ENCODE measurements around the gene KPNA1. TPM values are rescaled to one million over a fixed set of nuclear protein-coding genes. Genes with fewer than 3 reads are reported as not detected.

KPNA1 gene
- total RNA-seq (10 to 100 TPM; 54.2 to 71.4 TPM), polyA plus RNA-seq (ENCODE audit: insufficient read length in 6 of 6) (10 to 100 TPM; 39.6 to 52.4 (median 42.5) TPM)
- long read RNA-seq, donor 1, full-length matches to known transcripts, result 6 of 23 reads
- long read RNA-seq, donor 1, partial matches to known transcripts, result 17 of 23 reads
- long read RNA-seq, donor 1, other reads (novel, unspliced or antisense), result 0 of 23 reads
- long read RNA-seq, donor 2, full-length matches to known transcripts, result 7 of 24 reads
- long read RNA-seq, donor 2, partial matches to known transcripts, result 17 of 24 reads
- long read RNA-seq, donor 2, other reads (novel, unspliced or antisense), result 0 of 24 reads
- long read RNA-seq, donor 3, full-length matches to known transcripts, result 2 of 2 reads
- long read RNA-seq, donor 3, partial matches to known transcripts, result 0 of 2 reads
- long read RNA-seq, donor 3, other reads (novel, unspliced or antisense), result 0 of 2 reads
- long read RNA-seq, donor 4, full-length matches to known transcripts, result 2 of 6 reads
- long read RNA-seq, donor 4, partial matches to known transcripts, result 3 of 6 reads
- long read RNA-seq, donor 4, other reads (novel, unspliced or antisense), result 1 of 6 reads
- long read RNA-seq, donor 5, full-length matches to known transcripts, result 5 of 5 reads
- long read RNA-seq, donor 5, partial matches to known transcripts, result 0 of 5 reads
- long read RNA-seq, donor 5, other reads (novel, unspliced or antisense), result 0 of 5 reads
- long read RNA-seq, donor 6, full-length matches to known transcripts, result 4 of 4 reads
- long read RNA-seq, donor 6, partial matches to known transcripts, result 0 of 4 reads
- long read RNA-seq, donor 6, other reads (novel, unspliced or antisense), result 0 of 4 reads
- long read RNA-seq, donor 7, full-length matches to known transcripts, result 3 of 8 reads
- long read RNA-seq, donor 7, partial matches to known transcripts, result 5 of 8 reads
- long read RNA-seq, donor 7, other reads (novel, unspliced or antisense), result 0 of 8 reads
- long read RNA-seq, donor 8, full-length matches to known transcripts, result 5 of 11 reads
- long read RNA-seq, donor 8, partial matches to known transcripts, result 6 of 11 reads
- long read RNA-seq, donor 8, other reads (novel, unspliced or antisense), result 0 of 11 reads
- long read RNA-seq, donor 9, result 0 reads
- long read RNA-seq, donor 10, full-length matches to known transcripts, result 1 of 4 reads
- long read RNA-seq, donor 10, partial matches to known transcripts, result 3 of 4 reads
- long read RNA-seq, donor 10, other reads (novel, unspliced or antisense), result 0 of 4 reads
- long read RNA-seq, donor 11, full-length matches to known transcripts, result 10 of 18 reads
- long read RNA-seq, donor 11, partial matches to known transcripts, result 8 of 18 reads
- long read RNA-seq, donor 11, other reads (novel, unspliced or antisense), result 0 of 18 reads
- long read RNA-seq, donor 12, full-length matches to known transcripts, result 5 of 5 reads
- long read RNA-seq, donor 12, partial matches to known transcripts, result 0 of 5 reads
- long read RNA-seq, donor 12, other reads (novel, unspliced or antisense), result 0 of 5 reads

DNA sequence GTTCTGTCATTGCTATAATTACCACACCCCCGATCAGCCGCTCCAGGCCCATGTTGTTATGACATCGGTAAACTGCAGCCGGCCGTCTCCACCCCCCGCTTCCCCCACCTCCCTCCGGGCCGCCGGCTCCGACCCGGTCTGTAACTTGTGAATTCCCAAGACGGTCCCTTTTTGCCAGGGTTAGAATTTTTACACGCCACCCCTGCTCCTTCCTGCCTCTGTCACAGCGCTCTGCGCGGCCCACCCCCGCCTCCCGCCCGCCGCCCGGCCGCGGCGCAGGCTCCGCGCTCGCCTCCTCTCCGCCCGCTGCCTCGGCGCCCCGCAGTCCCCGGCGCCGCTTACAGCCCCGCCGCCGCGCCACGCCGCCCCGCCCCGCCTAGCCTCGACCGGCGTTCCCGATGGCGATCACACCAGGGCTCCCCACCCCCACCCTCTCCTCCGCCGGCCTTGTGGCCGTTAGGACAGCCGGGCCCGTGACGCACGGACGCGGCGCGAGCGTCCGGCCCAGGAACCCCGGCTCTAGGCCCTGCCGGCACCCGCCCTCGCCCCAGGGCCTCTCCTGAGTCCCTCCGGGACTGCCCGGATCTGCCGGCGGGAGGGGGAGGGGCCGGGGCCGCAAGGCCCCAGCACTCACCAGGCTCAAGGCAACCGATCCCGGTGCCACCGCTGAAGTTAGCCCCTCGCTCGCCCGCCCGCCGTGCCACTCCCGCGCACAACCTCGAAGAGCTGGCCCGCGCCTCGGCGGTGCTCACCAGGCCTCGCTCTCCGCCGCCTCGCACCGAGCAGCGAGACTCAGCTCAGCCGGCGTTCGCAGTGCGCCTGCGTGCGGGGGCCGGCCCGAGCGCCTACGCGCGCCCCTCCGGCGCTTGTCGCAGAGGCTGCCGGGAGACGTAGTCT is at the start of gene KPNA1:
TSS of gene KPNA1 (minus strand) at position 817 of the 897 bp plus-strand sequence. CDS start 18,374 bp downstream, outside the sequence.
- TF ChIP-seq, protein P1, sequence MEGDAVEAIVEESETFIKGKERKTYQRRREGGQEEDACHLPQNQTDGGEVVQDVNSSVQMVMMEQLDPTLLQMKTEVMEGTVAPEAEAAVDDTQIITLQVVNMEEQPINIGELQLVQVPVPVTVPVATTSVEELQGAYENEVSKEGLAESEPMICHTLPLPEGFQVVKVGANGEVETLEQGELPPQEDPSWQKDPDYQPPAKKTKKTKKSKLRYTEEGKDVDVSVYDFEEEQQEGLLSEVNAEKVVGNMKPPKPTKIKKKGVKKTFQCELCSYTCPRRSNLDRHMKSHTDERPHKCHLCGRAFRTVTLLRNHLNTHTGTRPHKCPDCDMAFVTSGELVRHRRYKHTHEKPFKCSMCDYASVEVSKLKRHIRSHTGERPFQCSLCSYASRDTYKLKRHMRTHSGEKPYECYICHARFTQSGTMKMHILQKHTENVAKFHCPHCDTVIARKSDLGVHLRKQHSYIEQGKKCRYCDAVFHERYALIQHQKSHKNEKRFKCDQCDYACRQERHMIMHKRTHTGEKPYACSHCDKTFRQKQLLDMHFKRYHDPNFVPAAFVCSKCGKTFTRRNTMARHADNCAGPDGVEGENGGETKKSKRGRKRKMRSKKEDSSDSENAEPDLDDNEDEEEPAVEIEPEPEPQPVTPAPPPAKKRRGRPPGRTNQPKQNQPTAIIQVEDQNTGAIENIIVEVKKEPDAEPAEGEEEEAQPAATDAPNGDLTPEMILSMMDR (IDR thresholded peaks at IDR 0.05), result no peak
- peak within 1 kb of the TSS; percentile 78 to 83 for H3K4me3 ChIP-seq
- no peaks in the 10 kb centered on the region for H3K36me3 ChIP-seq
- H3K4me1 ChIP-seq, result peaks cover 11 to 46% of the 10 kb centered on the region in 2 donors
- H3K27ac ChIP-seq, result peak within 1 kb of the TSS; percentile 95 to 97
- no peaks in the 10 kb centered on the region for H3K27me3 ChIP-seq
- DNase-seq (peak; percentile 90 to 96 (median 92)), ATAC-seq (peak; percentile 98)
- H3K9me3 ChIP-seq, result no peaks in the 10 kb centered on the region
- intact Hi-C loops (cut with DNase I), result no loop called here

DNA sequence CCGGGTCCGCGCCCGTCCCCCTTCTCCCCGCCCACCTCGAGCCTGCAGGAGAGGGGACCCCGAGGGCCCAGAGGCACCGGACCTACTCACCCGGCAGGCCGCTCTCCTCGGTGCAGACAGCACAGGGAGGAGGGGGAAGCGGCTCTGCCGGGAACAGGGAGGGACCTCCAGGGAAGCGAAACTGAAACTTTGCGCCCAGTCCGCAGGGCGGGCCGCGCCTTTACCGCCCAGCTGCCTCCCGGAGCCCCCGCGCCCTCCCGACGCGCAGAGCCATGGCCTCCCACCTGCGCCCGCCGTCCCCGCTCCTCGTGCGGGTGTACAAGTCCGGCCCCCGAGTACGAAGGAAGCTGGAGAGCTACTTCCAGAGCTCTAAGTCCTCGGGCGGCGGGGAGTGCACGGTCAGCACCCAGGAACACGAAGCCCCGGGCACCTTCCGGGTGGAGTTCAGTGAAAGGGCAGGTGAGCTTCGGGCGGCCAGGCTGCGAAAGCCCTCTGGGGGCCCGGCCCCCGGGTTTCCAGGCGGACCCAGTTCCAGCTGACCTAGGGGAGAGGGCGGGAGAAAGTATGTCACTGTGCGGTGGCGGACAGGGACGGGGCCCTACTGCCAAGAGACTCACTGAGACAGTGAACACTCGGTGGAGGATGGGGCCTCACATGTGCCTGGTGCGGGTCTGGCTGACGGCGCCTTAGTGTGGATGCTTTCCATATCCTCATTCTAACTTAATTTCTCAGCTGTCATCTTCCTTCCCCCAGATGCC is 49.6 kb upstream of the KPNA1 start, which contains the start of the genes DTX3L and PARP9:
TSS of gene DTX3L (plus strand) at position 184 of the 758 bp plus-strand sequence. CDS start at position 273, 89 bp downstream.
TSS of gene PARP9 (minus strand) at position 146 of the 758 bp plus-strand sequence. CDS start 4,680 bp downstream, outside the sequence.
- intact Hi-C loops (cut with DNase I), result loop anchor here in 1 of 2 donors (5.0 kb wide), 1 partner anchor 113 kb away; no protein-coding TSS in a partner anchor
- no peaks in the 10 kb centered on the region for H3K27me3 ChIP-seq

DNA sequence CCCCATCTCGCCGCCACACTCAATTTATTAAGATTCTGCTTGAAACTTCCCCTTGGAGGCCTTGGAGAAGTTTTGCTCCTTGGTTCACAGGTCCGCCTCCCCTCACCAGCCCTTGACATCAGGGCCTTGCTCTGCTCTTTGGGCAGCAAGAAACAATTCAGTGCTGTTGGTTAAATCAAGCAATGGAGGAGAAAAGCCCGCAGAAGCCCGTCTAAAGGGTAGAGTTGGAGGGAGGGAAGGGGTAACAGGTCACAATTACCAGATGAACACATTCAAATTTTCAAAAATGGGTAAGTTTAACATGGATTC is 48.9 kb upstream of the KPNA1 start:
- intact Hi-C loops (cut with DNase I), result loop anchor here in 1 of 2 donors (5.0 kb wide), 1 partner anchor 114 kb away; no protein-coding TSS in a partner anchor
- H3K4me1 ChIP-seq, result peaks cover 15 to 77% of the 10 kb centered on the region in 2 donors
- peak; percentile 23 for ATAC-seq

More for the DNA sequence above, 49.6 kb upstream of the KPNA1 start, which contains the start of the genes DTX3L and PARP9:
- peak within 1 kb of the TSS; percentile 96 to 98 for H3K27ac ChIP-seq
- no peaks in the 10 kb centered on the region for H3K9me3 ChIP-seq
- peak; percentile 77 to 96 (median 91) for DNase-seq
- H3K36me3 ChIP-seq, result peaks cover 0 to 41% of the 10 kb centered on the region in 2 donors
- peak within 1 kb of the TSS; percentile 81 to 96 for H3K4me3 ChIP-seq
- H3K4me1 ChIP-seq, result peaks cover 16 to 84% of the 10 kb centered on the region in 2 donors
- ATAC-seq, result peak; percentile 98
- TF ChIP-seq, protein P1 (IDR thresholded peaks at IDR 0.05), result no peak

More for the DNA sequence above, 48.9 kb upstream of the KPNA1 start:
- no peaks in the 10 kb centered on the region for H3K9me3 ChIP-seq
- TF ChIP-seq, protein P1 (IDR thresholded peaks at IDR 0.05), result no peak
- no peaks in the 10 kb centered on the region for H3K27me3 ChIP-seq
- DNase-seq, result no peak
- H3K27ac ChIP-seq, result peak overlapping the region; percentile 96 to 98
- H3K4me3 ChIP-seq, result peak overlapping the region; percentile 81 to 96
- peaks cover 0 to 41% of the 10 kb centered on the region in 2 donors for H3K36me3 ChIP-seq

Measured in left lung (tissue), 14 donors.